Adrenal gland (tissue), 5 donors: ENCODE measurements around the gene GIMD1.

Source experiments
- POLR2A ChIP-seq, 2 donors: fragments of 450-650 bp; IDR thresholded peaks; one replicate each; pipeline ENCODE4 v1.6.1; 2017; ENCODE audit warnings: antibody characterized with exemption in 2 of 2, mild to moderate bottlenecking in 2 of 2, moderate library complexity in 1 of 2
- TF ChIP-seq, protein P1 (sequence below), 6 experiments: fragments of 450-650 bp in 4 of 6; fragments of 200-600 bp in 2 of 6; sonication (generic) in 1 of 6; IDR thresholded peaks; 1 replicate in 5 of 6; 2 replicates in 1 of 6; pipeline versions ENCODE4 v1.5.1 to v1.8.0; 2016 to 2021; ENCODE audit warnings: antibody characterized with exemption in 6 of 6, mild to moderate bottlenecking in 2 of 6, moderate library complexity in 1 of 6
- donor health status: DM: no; HTN: no; CAD: no.

DNA sequence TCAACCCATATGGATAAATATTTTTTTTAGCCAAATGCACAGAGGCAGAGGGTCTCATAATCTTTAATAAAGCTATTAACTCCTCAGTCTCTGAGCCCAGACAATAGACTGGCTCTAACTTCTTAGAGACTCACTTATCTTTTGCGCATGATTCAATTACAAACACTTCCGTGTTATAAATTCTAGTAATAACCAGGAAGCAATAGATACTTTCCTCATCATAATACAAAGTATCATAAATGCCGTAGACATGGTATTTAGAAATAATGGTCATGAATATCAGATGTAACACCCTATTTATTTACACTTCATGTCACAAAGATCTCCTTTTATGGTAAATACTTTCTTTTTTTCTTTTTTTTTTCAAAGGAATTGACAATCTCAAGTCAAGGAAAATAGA, 4.4 kb upstream of the GIMD1 start:
- TF ChIP-seq, protein P1, sequence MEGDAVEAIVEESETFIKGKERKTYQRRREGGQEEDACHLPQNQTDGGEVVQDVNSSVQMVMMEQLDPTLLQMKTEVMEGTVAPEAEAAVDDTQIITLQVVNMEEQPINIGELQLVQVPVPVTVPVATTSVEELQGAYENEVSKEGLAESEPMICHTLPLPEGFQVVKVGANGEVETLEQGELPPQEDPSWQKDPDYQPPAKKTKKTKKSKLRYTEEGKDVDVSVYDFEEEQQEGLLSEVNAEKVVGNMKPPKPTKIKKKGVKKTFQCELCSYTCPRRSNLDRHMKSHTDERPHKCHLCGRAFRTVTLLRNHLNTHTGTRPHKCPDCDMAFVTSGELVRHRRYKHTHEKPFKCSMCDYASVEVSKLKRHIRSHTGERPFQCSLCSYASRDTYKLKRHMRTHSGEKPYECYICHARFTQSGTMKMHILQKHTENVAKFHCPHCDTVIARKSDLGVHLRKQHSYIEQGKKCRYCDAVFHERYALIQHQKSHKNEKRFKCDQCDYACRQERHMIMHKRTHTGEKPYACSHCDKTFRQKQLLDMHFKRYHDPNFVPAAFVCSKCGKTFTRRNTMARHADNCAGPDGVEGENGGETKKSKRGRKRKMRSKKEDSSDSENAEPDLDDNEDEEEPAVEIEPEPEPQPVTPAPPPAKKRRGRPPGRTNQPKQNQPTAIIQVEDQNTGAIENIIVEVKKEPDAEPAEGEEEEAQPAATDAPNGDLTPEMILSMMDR (IDR thresholded peaks at IDR 0.05) = no peak
- no peak for TF ChIP-seq POLR2A (IDR thresholded peaks at IDR 0.05)
